Ascending aorta (tissue), 2 donors: ENCODE data around the gene WRAP53. TPM values are rescaled to one million over a fixed set of nuclear protein-coding genes. Genes with fewer than 3 reads are reported as not detected.
A peak's percentile ranks its signal among the peaks of the same experiment; 100 is the strongest.

Experiments
- DNase-seq, 2 donors: peaks; one replicate each; pipeline ENCODE4 v3.0.0-alpha.2; 2019; ENCODE audit warnings: low spot score in 2 of 2
- H3K27ac ChIP-seq, 2 donors: fragments of 200-600 bp; sonication (generic); one replicate each; pipeline ENCODE4 v1.5.1; 2016 to 2017; ENCODE audit warnings: mild to moderate bottlenecking in 1 of 2
- H3K27me3 ChIP-seq: fragments of 200-600 bp; sonication (generic); one replicate; pipeline ENCODE4 v1.5.1; 2017
- H3K36me3 ChIP-seq, 2 donors: fragments of 200-600 bp; sonication (generic); one replicate each; pipeline ENCODE4 v1.5.1; 2016
- H3K4me1 ChIP-seq, 2 donors: fragments of 200-600 bp; sonication (generic); one replicate each; pipeline ENCODE4 v1.5.1; 2016 to 2017; ENCODE audit warnings: mild to moderate bottlenecking in 1 of 2
- H3K4me3 ChIP-seq, 2 donors: fragments of 200-600 bp; sonication (generic); one replicate each; pipeline ENCODE4 v1.5.1; 2016 to 2017; ENCODE audit warnings: mild to moderate bottlenecking in 1 of 2
- H3K9me3 ChIP-seq, 2 donors: fragments of 200-600 bp; sonication (generic); one replicate each; pipeline ENCODE4 v1.5.1; 2016
- CTCF ChIP-seq, 3 experiments: fragments of 200-600 bp in 2 of 3; fragments of 450-650 bp in 1 of 3; sonication (generic) in 2 of 3; IDR thresholded peaks; one replicate each; pipeline ENCODE4 v1.5.1; 2016 to 2019; ENCODE audit warnings: antibody characterized with exemption in 3 of 3, mild to moderate bottlenecking in 1 of 3, moderate library complexity in 1 of 3
- intact Hi-C: fragments of 100-400 bp; cut with DNase I; formaldehyde crosslinking; loops from one replicate; pipeline ENCODE4 v1.15.1; 2023
- total RNA-seq: library from RNA; depleted of rRNA; stranded (reverse); fragments of >200 nt; gene quantifications from one replicate; pipeline ENCODE4 v1.1.0, GENCODE V29; 2016

WRAP53 gene
- total RNA-seq, 1 donor from 2014 or later, result 1.5 TPM

- H3K27ac ChIP-seq, result peak within 1 kb of the TSS in 1 of 2 donors; percentile 19
- peaks cover 13 to 17% of the 10 kb centered on the region in 2 donors for H3K4me1 ChIP-seq
- peak within 1 kb of the TSS; percentile 54 to 69 for H3K4me3 ChIP-seq
- peaks cover 14% of the 10 kb centered on the region for H3K27me3 ChIP-seq
- intact Hi-C loops, result no loop called here
- no peak for TF ChIP-seq CTCF (IDR thresholded peaks at IDR 0.05)
- H3K36me3 ChIP-seq, result no peaks in the 10 kb centered on the region
- no peaks in the 10 kb centered on the region for H3K9me3 ChIP-seq
- peak in 1 of 2 donors; percentile 73 for DNase-seq
These were observed 37.7 kb upstream of the WRAP53 start, which contains the start of gene ATP1B2 for GRCh38 chr17:7650509-7651096. Gene ATP1B2, plus strand, starts transcription at chr17:7650926. Its CDS starts 593 bp downstream, at chr17:7651519.

GRCh38 chr17:7651097-7651664, 37.1 kb upstream of the WRAP53 start:
- DNase-seq, result no peak
- H3K4me1 ChIP-seq, result peaks cover 13 to 17% of the 10 kb centered on the region in 2 donors
- no peak for TF ChIP-seq CTCF (IDR thresholded peaks at IDR 0.05)

GRCh38 chr17:7651665-7652387, 36.5 kb upstream of the WRAP53 start:
- peak overlapping the region; percentile 54 to 69 for H3K4me3 ChIP-seq
- no peaks in the 10 kb centered on the region for H3K9me3 ChIP-seq
- no peaks in the 10 kb centered on the region for H3K36me3 ChIP-seq
- H3K4me1 ChIP-seq, result peaks cover 13 to 17% of the 10 kb centered on the region in 2 donors
- H3K27ac ChIP-seq, result peak overlapping the region in 1 of 2 donors; percentile 19
- H3K27me3 ChIP-seq, result peaks cover 14% of the 10 kb centered on the region
- intact Hi-C loops, result no loop called here
- no peak for DNase-seq
- no peak for TF ChIP-seq CTCF (IDR thresholded peaks at IDR 0.05)

More at GRCh38 chr17:7651097-7651664, 37.1 kb upstream of the WRAP53 start:
- Histone ChIP-seq H3K36me3 (no peaks in the 10 kb centered on the region), H3K4me3 (peak overlapping the region; percentile 54 to 69), H3K9me3 (no peaks in the 10 kb centered on the region), H3K27ac (no peak overlapping the region), H3K27me3 (peaks cover 14% of the 10 kb centered on the region)
- intact Hi-C loops, result no loop called here

DNA sequence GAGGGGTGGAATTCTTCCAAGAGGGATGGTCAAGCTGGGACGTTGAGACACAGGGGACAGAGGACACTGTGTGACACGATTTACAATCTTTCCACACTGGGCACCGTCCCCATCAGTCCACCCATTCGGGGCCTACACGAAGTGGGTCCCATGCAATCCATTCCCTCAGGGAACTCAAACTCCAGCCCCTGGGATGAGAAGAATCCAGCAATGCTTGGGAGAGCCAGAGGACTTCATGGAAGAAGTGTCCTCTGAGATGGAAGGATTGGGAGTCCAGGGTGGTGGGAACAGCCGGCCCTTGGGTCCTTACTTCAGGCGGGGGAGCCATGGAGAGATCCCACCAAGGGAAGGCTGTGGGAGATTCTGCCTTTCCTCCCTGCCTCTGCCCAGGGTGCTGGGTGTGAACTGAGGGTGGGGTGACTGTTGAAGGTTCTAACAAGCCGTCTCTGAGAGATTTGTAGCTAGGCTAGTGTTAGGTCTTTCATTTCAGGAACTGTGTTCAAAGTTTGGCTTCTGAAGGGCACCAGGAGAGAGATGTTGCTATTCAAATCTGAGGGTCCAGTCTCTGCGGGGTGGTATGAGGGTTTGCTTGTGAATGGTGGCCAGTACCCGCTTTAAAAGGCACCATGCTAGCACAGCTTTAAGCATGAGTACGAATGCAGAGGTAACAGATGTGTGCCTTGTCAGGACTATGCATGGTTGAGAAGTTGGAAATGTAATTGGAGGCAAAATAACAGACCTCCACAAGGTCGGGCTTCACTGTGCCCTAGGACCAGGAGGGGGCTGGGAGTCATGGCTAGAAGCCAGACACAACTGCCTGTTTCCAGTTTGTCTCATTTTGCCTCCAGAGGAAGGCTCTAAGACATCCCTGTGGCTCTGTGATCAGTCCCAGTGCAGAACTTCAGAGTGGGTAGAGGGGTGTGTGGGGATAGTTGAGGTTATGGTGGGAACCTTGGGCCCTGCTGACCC, 35.6 kb upstream of the WRAP53 start:
- Histone ChIP-seq H3K27ac (no peak overlapping the region), H3K4me1 (peaks cover 13 to 22% of the 10 kb centered on the region in 2 donors), H3K4me3 (no peak overlapping the region), H3K27me3 (peaks cover 14% of the 10 kb centered on the region), H3K9me3 (no peaks in the 10 kb centered on the region), H3K36me3 (no peaks in the 10 kb centered on the region)
- no peak for DNase-seq
- intact Hi-C loops, result no loop called here
- TF ChIP-seq CTCF (IDR thresholded peaks at IDR 0.05), result no peak
